Panc1 (cell line): ENCODE measurements around the gene WNT11. TPM values are rescaled to one million over a fixed set of nuclear protein-coding genes. Genes with fewer than 3 reads are reported as not detected.

Source experiments
- ATAC-seq: fragments of 200-7000 bp; cut with Tn5 transposase; 2 replicates; pipeline ENCODE4 v1.9.1; 2020; ENCODE audit warnings: mild to moderate bottlenecking, moderate library complexity
- BruUV-seq: library from RNA; stranded (reverse); fragments of 400-500 nt; replicated peaks from 2 replicates; lab custom pipeline; 2021; lab: Mats Ljungman, UMichigan
- CTCF ChIA-PET: fragments of 300-600 bp; sonication (Branson Sonifier 250); formaldehyde crosslinking; loops from one replicate; lab custom pipeline; 2022; ENCODE audit warnings: antibody characterized with exemption; lab: Charles Lee
- POLR2A ChIA-PET: fragments of 300-600 bp; sonication (Branson Sonifier 250); formaldehyde crosslinking; loops from one replicate; lab custom pipeline; 2022; ENCODE audit warnings: antibody characterized with exemption; lab: Charles Lee
- DNase-seq: peaks from one replicate; pipeline ENCODE4 v3.0.0-alpha.2; 2010; ENCODE audit warnings: low read depth, low spot score
- H3K27ac ChIP-seq: 2 replicates; pipeline ENCODE4 v1.5.1; 2011; ENCODE audit warnings: mild to moderate bottlenecking, low read length, inconsistent platforms
- H3K27me3 ChIP-seq: fragments of 200-500 bp; sonication (Bioruptor generic); 2 replicates; pipeline ENCODE4 v1.6.0; 2014; ENCODE audit warnings: low read length, inconsistent platforms; ENCODE audit not compliant: control insufficient read depth, insufficient read depth
- H3K36me3 ChIP-seq: fragments of 200-500 bp; sonication (Bioruptor generic); 2 replicates; pipeline ENCODE4 v1.5.1; 2014; ENCODE audit warnings: inconsistent platforms, mild to moderate bottlenecking, low read length, moderate library complexity; ENCODE audit not compliant: control insufficient read depth, insufficient read depth
- H3K4me1 ChIP-seq: 2 replicates; pipeline ENCODE4 v1.5.1; 2011; ENCODE audit warnings: inconsistent platforms, mild to moderate bottlenecking, low read length, moderate library complexity; ENCODE audit not compliant: control insufficient read depth, insufficient read depth
- H3K4me3 ChIP-seq, 2 experiments: 2 replicates each; pipeline ENCODE4 v1.5.1; 2011 to 2012; ENCODE audit warnings: low read depth in 2 of 2, low read length in 2 of 2, mild to moderate bottlenecking in 2 of 2, inconsistent platforms in 1 of 2, moderate library complexity in 1 of 2
- H3K9me3 ChIP-seq: fragments of 200-500 bp; sonication (Bioruptor generic); 2 replicates; pipeline ENCODE4 v1.5.1; 2014; ENCODE audit warnings: low read depth, mild to moderate bottlenecking, inconsistent platforms, low read length, moderate library complexity; ENCODE audit not compliant: control insufficient read depth, insufficient read depth
- CTCF ChIP-seq: fragments of 450-650 bp; IDR thresholded peaks from 2 replicates; pipeline ENCODE4 v1.5.1; 2017; ENCODE audit warnings: mild to moderate bottlenecking
- POLR2AphosphoS5 ChIP-seq: IDR thresholded peaks from 2 replicates; pipeline ENCODE4 v1.6.1; 2012; ENCODE audit warnings: mild to moderate bottlenecking, low read depth, low read length, moderate library complexity
- REST ChIP-seq, 2 experiments: IDR thresholded peaks; 2 replicates each; pipeline ENCODE4 v1.6.1; 2011 to 2012; ENCODE audit warnings: low read depth in 2 of 2, control low read depth in 1 of 2, low read length in 1 of 2, mild to moderate bottlenecking in 1 of 2, moderate library complexity in 1 of 2; ENCODE audit not compliant: insufficient read depth in 1 of 2
- SIN3A ChIP-seq: IDR thresholded peaks from 2 replicates; pipeline ENCODE4 v1.6.1; 2012; ENCODE audit warnings: low read depth, mild to moderate bottlenecking, low read length, moderate library complexity, borderline replicate concordance; ENCODE audit not compliant: insufficient read depth
- TCF7L2 ChIP-seq: IDR thresholded peaks from 2 replicates; pipeline ENCODE4 v1.6.1; 2011; ENCODE audit warnings: mild to moderate bottlenecking, low read depth, low read length, inconsistent platforms
- in situ Hi-C: cut with HindIII; loops from 2 replicates; pipeline ENCODE4 v1.10.0; 2016; ENCODE audit warnings: low sequenced_read_pairs, low pct_unique_long_range_greater_than_20kb
- intact Hi-C: fragments of 100-400 bp; cut with micrococcal nuclease; formaldehyde crosslinking; loops from one replicate; pipeline ENCODE4 v1.10.0; 2022; ENCODE audit not compliant: unreplicated experiment
- total RNA-seq: library from RNA; stranded (reverse); gene quantifications from one replicate; pipeline ENCODE4 v1.2.1, GENCODE V29; 2021; ENCODE audit not compliant: unreplicated experiment

Gene WNT11
- total RNA-seq, 1 experiment from 2014 or later, result 1.1 TPM

- POLR2A ChIA-PET, result interaction anchor here (0.5 kb wide), 1 partner anchor 289 kb away, joined by 4 read pairs; no protein-coding TSS in a partner anchor
- no peaks in the 10 kb centered on the region for H3K4me1 ChIP-seq
- no TSS peak for BruUV-seq
- no peak overlapping the region for H3K27ac ChIP-seq
- ATAC-seq (no peak), DNase-seq (no peak)
- H3K4me3 ChIP-seq, result no peak overlapping the region
- intact Hi-C loops, result no loop called here
- TF ChIP-seq POLR2AphosphoS5, result no peak
- TF ChIP-seq REST (IDR thresholded peaks at IDR 0.05; ENCODE audit: insufficient read depth in 1 of 2, low read depth in 2 of 2, low read length in 1 of 2), result no peak
- TF ChIP-seq CTCF, result no peak
- TF ChIP-seq TCF7L2, result no peak
- TF ChIP-seq SIN3A, result no peak
- in situ Hi-C loops, result no loop called here
- no peaks in the 10 kb centered on the region for H3K36me3 ChIP-seq
- CTCF ChIA-PET, result no interaction called here
- no peaks in the 10 kb centered on the region; the same call in 1 of the 2 replicates for H3K27me3 ChIP-seq
- H3K9me3 ChIP-seq, result no peaks in the 10 kb centered on the region
These were observed 12.3 kb upstream of the WNT11 start for GRCh38 chr11:76218449-76219178.

- Histone ChIP-seq H3K9me3 (no peaks in the 10 kb centered on the region), H3K27me3 (peaks cover under 1% of the 10 kb centered on the region; the same call in 1 of the 2 replicates), H3K4me3 (no peak overlapping the region), H3K36me3 (no peaks in the 10 kb centered on the region), H3K4me1 (no peaks in the 10 kb centered on the region), H3K27ac (no peak overlapping the region)
- BruUV-seq, result no TSS peak
- CTCF ChIA-PET, result interaction anchor here (0.6 kb wide), 1 partner anchor 495 kb away, joined by 4 read pairs; no protein-coding TSS in a partner anchor
- POLR2A ChIA-PET, result no interaction called here
- ATAC-seq (no peak), DNase-seq (no peak)
- in situ Hi-C loops, result no loop called here
- TF ChIP-seq TCF7L2, result no peak
- no peak for TF ChIP-seq REST (IDR thresholded peaks at IDR 0.05; ENCODE audit: insufficient read depth in 1 of 2, low read depth in 2 of 2, low read length in 1 of 2)
- TF ChIP-seq SIN3A, result no peak
- TF ChIP-seq POLR2AphosphoS5, result no peak
- no peak for TF ChIP-seq CTCF
- intact Hi-C loops, result no loop called here
These were observed 11.4 kb upstream of the WNT11 start for GRCh38 chr11:76217653-76218160.
